B cell (primary cell): ENCODE measurements around the gene TTL. TPM values are rescaled to one million over a fixed set of nuclear protein-coding genes. Genes with fewer than 3 reads are reported as not detected.

Experiments used
- ATAC-seq: fragments of 200-7000 bp; cut with Tn5 transposase; one replicate; pipeline ENCODE4 v1.10.0; 2021; ENCODE audit warnings: low read depth, mild to moderate bottlenecking, moderate number of reproducible peaks, moderate library complexity
- CTCF ChIA-PET: fragments of 350-600 bp; sonication (Branson Sonifier 250); formaldehyde crosslinking; loops from one replicate; lab custom pipeline; 2021; ENCODE audit warnings: antibody characterized with exemption, inconsistent platforms; lab: Charles Lee
- POLR2A ChIA-PET: fragments of 350-600 bp; sonication (Branson Sonifier 250); formaldehyde crosslinking; loops from one replicate; lab custom pipeline; 2021; ENCODE audit warnings: antibody characterized with exemption; lab: Charles Lee
- DNase-seq: peaks from one replicate; pipeline ENCODE4 v3.0.0; 2013
- H2AFZ ChIP-seq: 2 replicates; pipeline ENCODE4 v1.6.1; 2012; ENCODE audit warnings: mild to moderate bottlenecking, low read depth, low read length; ENCODE audit not compliant: insufficient read depth, poor library complexity, severe bottlenecking
- H3K27ac ChIP-seq, 2 donors: 1 replicate in 1 of 2; 2 replicates in 1 of 2; pipeline ENCODE4 v1.5.1; 2012 to 2013; ENCODE audit warnings: low read length in 2 of 2, mild to moderate bottlenecking in 2 of 2, moderate library complexity in 1 of 2
- H3K27me3 ChIP-seq, 4 experiments: fragments of 200-600 bp in 1 of 4; sonication (generic) in 1 of 4; replicated peaks in 1 of 4; 1 replicate in 2 of 4; 2 replicates in 2 of 4; pipeline versions ENCODE4 v1.6.1 to v1.7.0; 2013 to 2016; ENCODE audit warnings: low read length in 3 of 4, mild to moderate bottlenecking in 2 of 4, mixed read lengths in 1 of 4, moderate library complexity in 1 of 4; ENCODE audit not compliant: insufficient read depth in 4 of 4, control insufficient read depth in 3 of 4; ENCODE audit errors: control extremely low read depth in 1 of 4
- H3K36me3 ChIP-seq, 2 experiments: replicated peaks in 1 of 2; 1 replicate in 1 of 2; 2 replicates in 1 of 2; pipeline versions ENCODE4 v1.6.1 to v1.7.1; 2013; ENCODE audit warnings: low read length in 1 of 2; ENCODE audit not compliant: insufficient read depth in 2 of 2, control insufficient read depth in 1 of 2; ENCODE audit errors: control extremely low read depth in 1 of 2, extremely low read depth in 1 of 2
- H3K4me1 ChIP-seq, 2 donors: fragments of 200-600 bp in 1 of 2; sonication (generic) in 1 of 2; 1 replicate in 1 of 2; 2 replicates in 1 of 2; pipeline versions ENCODE4 v1.5.1 to v1.6.1; 2013 to 2017; ENCODE audit warnings: low read length in 2 of 2; ENCODE audit not compliant: control insufficient read depth in 2 of 2, insufficient read depth in 2 of 2
- H3K4me2 ChIP-seq: replicated peaks from 2 replicates; pipeline ENCODE3; 2012; ENCODE audit warnings: mild to moderate bottlenecking, low read depth, low read length; ENCODE audit not compliant: poor library complexity, severe bottlenecking
- H3K4me3 ChIP-seq, 5 experiments: fragments of 200-600 bp in 1 of 5; sonication (generic) in 1 of 5; 1 replicate in 3 of 5; 2 replicates in 2 of 5; pipeline versions ENCODE4 v1.5.1 to v1.7.0; 2011 to 2016; ENCODE audit warnings: low read length in 4 of 5, mild to moderate bottlenecking in 4 of 5, low read depth in 2 of 5, control low read depth in 1 of 5, moderate library complexity in 1 of 5; ENCODE audit not compliant: insufficient read depth in 1 of 5; ENCODE audit errors: control extremely low read depth in 1 of 5, extremely low read depth in 1 of 5
- H3K79me2 ChIP-seq: fragments of 200-600 bp; sonication (generic); one replicate; pipeline ENCODE4 v1.6.0; 2016; ENCODE audit warnings: low read length; ENCODE audit not compliant: control insufficient read depth, insufficient read depth
- H3K9ac ChIP-seq: fragments of 200-600 bp; sonication (generic); 2 replicates; pipeline ENCODE4 v1.6.1; 2017; ENCODE audit warnings: mild to moderate bottlenecking, low read length, moderate library complexity
- H3K9me3 ChIP-seq, 3 donors: one replicate each; pipeline versions ENCODE4 v1.6.1 to v1.7.1; 2013; ENCODE audit warnings: low read length in 2 of 3; ENCODE audit not compliant: control insufficient read depth in 2 of 3, insufficient read depth in 1 of 3; ENCODE audit errors: control extremely low read depth in 1 of 3
- H4K20me1 ChIP-seq: 2 replicates; pipeline ENCODE4 v1.6.0; 2012; ENCODE audit warnings: mild to moderate bottlenecking, low read length; ENCODE audit not compliant: insufficient read depth, control insufficient read depth, poor library complexity, severe bottlenecking
- H3K27ac Mint-ChIP-seq: one replicate; pipeline ENCODE4 v1.8.0; 2021; ENCODE audit warnings: mixed read lengths
- H3K27me3 Mint-ChIP-seq: one replicate; pipeline ENCODE4 v1.8.0; 2021; ENCODE audit warnings: mixed read lengths
- H3K4me1 Mint-ChIP-seq: one replicate; pipeline ENCODE4 v1.8.0; 2021; ENCODE audit warnings: mixed read lengths
- H3K4me3 Mint-ChIP-seq: one replicate; pipeline ENCODE4 v1.8.0; 2021; ENCODE audit warnings: mixed read lengths
- H3K9me3 Mint-ChIP-seq: one replicate; pipeline ENCODE4 v1.8.0; 2022; ENCODE audit warnings: mixed read lengths; ENCODE audit not compliant: insufficient read depth
- EZH2 ChIP-seq: IDR thresholded peaks from 2 replicates; pipeline ENCODE4 v1.6.1; 2012; ENCODE audit warnings: borderline replicate concordance, low read depth, mild to moderate bottlenecking, moderate library complexity, low read length; ENCODE audit not compliant: insufficient read depth, poor library complexity, severe bottlenecking
- WGBS: methylation state at CpG from one replicate; pipeline ENCODE4 v1.1.5; 2013; ENCODE audit warnings: missing lambda C conversion rate; ENCODE audit not compliant: insufficient coverage; 5-methylcytosine and 5-hydroxymethylcytosine counted together
- intact Hi-C: fragments of 100-400 bp; cut with micrococcal nuclease; formaldehyde crosslinking; loops from one replicate; pipeline ENCODE4 v1.10.0; 2022
- polyA plus RNA-seq: library from polyadenylated mRNA; depleted of rRNA; stranded (reverse); fragments of >200 nt; gene quantifications from 2 replicates; pipeline ENCODE4 v1.2.3, GENCODE V29; 2012
- total RNA-seq, 2 donors: library from RNA; stranded (reverse); fragments of 120-200 nt in 1 of 2; gene quantifications; 1 replicate in 1 of 2; 2 replicates in 1 of 2; pipeline versions ENCODE4 v1.2.3 to v1.2.4, GENCODE V29; 2013 to 2022
- TF ChIP-seq, protein P1 (sequence below): fragments of 200-600 bp; IDR thresholded peaks from one replicate; pipeline ENCODE4 v1.8.0; 2022; ENCODE audit warnings: antibody characterized with exemption, mild to moderate bottlenecking

The TTL gene
- total and polyA plus RNA-seq, 2 donors (not counting 1 experiment from before 2014, with no cell fraction given), result 9.5 to 31.4 TPM

DNA sequence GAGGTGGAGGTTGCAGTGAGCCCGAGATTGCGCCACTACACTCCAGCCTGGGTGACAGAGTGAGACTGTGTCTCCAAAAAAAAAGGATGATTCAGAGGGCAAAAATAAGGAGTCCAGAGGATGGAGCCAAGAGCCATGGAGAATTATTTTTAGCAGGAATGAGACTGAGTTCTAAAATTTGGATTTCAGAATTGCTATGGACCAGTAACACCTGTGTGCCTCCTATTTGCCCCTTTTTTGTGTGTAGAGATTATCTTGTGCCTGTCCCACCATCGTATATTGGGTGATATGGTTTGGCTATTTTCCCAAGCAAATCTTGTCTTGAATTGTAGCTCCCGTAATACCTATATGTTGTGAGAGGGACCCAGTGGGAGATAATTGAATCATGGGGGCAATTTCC lies 32.1 kb upstream of the TTL start:
- Mint-ChIP-seq H3K27ac (no peak overlapping the region), H3K4me1 (no peaks in the 10 kb centered on the region), H3K4me3 (no peak overlapping the region), H3K9me3 (no peaks in the 10 kb centered on the region), H3K27me3 (peaks cover 4% of the 10 kb centered on the region)
- ATAC-seq (no peak), DNase-seq (no peak)
- no peaks in the 10 kb centered on the region for H4K20me1 ChIP-seq
- intact Hi-C loops, result no loop called here
- H3K36me3 ChIP-seq, result no peaks in the 10 kb centered on the region
- H3K27me3 ChIP-seq, result no peaks in the 10 kb centered on the region
- ChIA-PET CTCF (interaction anchor here (1.0 kb wide), 1 partner anchor 10 kb away, joined by 3 read pairs; no protein-coding TSS in a partner anchor), POLR2A (no interaction called here)
- no peak overlapping the region for H3K4me2 ChIP-seq
- H3K9ac ChIP-seq, result no peak overlapping the region
- no peak for TF ChIP-seq EZH2
- TF ChIP-seq, protein P1, sequence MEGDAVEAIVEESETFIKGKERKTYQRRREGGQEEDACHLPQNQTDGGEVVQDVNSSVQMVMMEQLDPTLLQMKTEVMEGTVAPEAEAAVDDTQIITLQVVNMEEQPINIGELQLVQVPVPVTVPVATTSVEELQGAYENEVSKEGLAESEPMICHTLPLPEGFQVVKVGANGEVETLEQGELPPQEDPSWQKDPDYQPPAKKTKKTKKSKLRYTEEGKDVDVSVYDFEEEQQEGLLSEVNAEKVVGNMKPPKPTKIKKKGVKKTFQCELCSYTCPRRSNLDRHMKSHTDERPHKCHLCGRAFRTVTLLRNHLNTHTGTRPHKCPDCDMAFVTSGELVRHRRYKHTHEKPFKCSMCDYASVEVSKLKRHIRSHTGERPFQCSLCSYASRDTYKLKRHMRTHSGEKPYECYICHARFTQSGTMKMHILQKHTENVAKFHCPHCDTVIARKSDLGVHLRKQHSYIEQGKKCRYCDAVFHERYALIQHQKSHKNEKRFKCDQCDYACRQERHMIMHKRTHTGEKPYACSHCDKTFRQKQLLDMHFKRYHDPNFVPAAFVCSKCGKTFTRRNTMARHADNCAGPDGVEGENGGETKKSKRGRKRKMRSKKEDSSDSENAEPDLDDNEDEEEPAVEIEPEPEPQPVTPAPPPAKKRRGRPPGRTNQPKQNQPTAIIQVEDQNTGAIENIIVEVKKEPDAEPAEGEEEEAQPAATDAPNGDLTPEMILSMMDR, result no peak
- H3K79me2 ChIP-seq, result no peaks in the 10 kb centered on the region
- no peak overlapping the region for H2AFZ ChIP-seq
- H3K27ac ChIP-seq, result no peak overlapping the region
- no peaks in the 10 kb centered on the region for H3K4me1 ChIP-seq
- peaks cover 0 to 1% (median 0%) of the 10 kb centered on the region in 3 donors for H3K9me3 ChIP-seq
- WGBS, result 77% methylated on average over 3 of the region's 4 CpGs
- no peak overlapping the region for H3K4me3 ChIP-seq

GRCh38 chr2:112451317-112451716 lies 30.6 kb upstream of the TTL start:
- H3K27ac Mint-ChIP-seq, result no peak overlapping the region
- CTCF ChIA-PET, result interaction anchor here (1.2 kb wide), 1 partner anchor 30 kb away, joined by 6 read pairs; no protein-coding TSS in a partner anchor

More at GRCh38 chr2:112451317-112451716, 30.6 kb upstream of the TTL start:
- no peak overlapping the region for H3K4me2 ChIP-seq
- no peaks in the 10 kb centered on the region for H3K27me3 ChIP-seq
- H3K79me2 ChIP-seq, result no peaks in the 10 kb centered on the region
- intact Hi-C loops, result no loop called here
- no peak overlapping the region for H3K27ac ChIP-seq
- no peak overlapping the region for H3K4me3 ChIP-seq
- TF ChIP-seq, protein P1, result no peak
- TF ChIP-seq EZH2, result no peak
- peaks cover 0 to 1% (median 0%) of the 10 kb centered on the region in 3 donors for H3K9me3 ChIP-seq
- peaks cover 7% of the 10 kb centered on the region for H3K27me3 Mint-ChIP-seq
- H3K36me3 ChIP-seq, result no peaks in the 10 kb centered on the region
- no peaks in the 10 kb centered on the region for H3K4me1 ChIP-seq
- H3K9me3 Mint-ChIP-seq, result no peaks in the 10 kb centered on the region
- no peak overlapping the region for H2AFZ ChIP-seq
- no peaks in the 10 kb centered on the region for H3K4me1 Mint-ChIP-seq
- H4K20me1 ChIP-seq, result no peaks in the 10 kb centered on the region
- POLR2A ChIA-PET, result no interaction called here
- ATAC-seq (no peak), DNase-seq (no peak)
- H3K4me3 Mint-ChIP-seq, result no peak overlapping the region
- H3K9ac ChIP-seq, result no peak overlapping the region
- WGBS, result no CpG with 5 or more reads among the region's 1 CpG
